OCI-LY3 (cell line): ENCODE measurements around the gene ITGA6.

Source experiments
- CTCF ChIP-seq: fragments of 200-600, 300-600 bp; sonication (generic); IDR thresholded peaks from 2 replicates; pipeline ENCODE4 v1.5.1; 2014; ENCODE audit warnings: antibody characterized with exemption, low read length, low read depth
- EZH2phosphoT487 ChIP-seq: fragments of 200-600 bp; shearing (Covaris generic); IDR thresholded peaks from 2 replicates; pipeline ENCODE4 v1.6.1; 2018; ENCODE audit warnings: antibody characterized with exemption, mixed run types, low read depth

- TF ChIP-seq CTCF (no peak), EZH2phosphoT487 (no peak)
Measured at GRCh38 chr2:172550419-172550818, 123.0 kb downstream of the ITGA6 start.
